GM19099 (cell line): ENCODE data around the gene ZNF526.

Experiments
- POLR2A ChIP-seq: IDR thresholded peaks from 3 replicates; pipeline ENCODE4 v1.6.1; 2011; ENCODE audit warnings: low read depth; ENCODE audit not compliant: insufficient read length; ENCODE audit errors: extremely low read depth

The ZNF526 gene

DNA sequence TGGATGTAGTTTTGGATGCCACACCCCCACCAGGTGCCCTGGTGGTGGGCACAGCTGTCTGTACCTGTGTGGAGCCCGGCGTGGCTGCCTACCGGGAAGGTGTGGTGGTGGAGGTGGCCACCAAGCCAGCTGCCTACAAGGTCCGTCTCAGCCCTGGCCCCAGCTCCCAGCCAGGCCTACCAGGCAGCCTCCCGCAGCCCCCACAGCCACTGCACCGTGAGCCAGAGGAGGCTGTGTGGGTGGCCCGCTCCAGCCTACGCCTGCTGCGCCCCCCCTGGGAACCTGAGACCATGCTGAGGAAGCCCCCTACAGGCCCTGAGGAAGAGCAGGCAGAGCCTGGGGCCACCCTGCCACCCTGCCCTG is 52.4 kb downstream of the ZNF526 start:
- TF ChIP-seq POLR2A: no peak

DNA sequence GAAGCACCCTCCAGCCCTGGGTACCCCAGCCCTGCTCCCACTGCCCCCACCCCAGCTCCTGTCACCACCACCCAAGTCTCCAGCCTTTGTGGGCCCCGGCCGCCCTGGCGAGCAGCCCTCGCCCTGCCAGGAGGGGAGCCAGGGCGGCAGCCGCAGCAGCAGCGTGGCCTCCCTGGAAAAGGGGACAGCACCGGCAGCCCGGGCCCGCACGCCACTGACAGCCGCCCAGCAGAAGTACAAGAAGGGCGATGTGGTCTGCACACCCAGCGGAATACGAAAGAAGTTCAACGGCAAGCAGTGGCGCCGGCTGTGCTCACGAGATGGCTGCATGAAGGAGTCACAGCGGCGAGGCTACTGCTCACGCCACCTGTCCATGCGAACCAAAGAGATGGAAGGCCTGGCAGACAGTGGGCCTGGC is 52.9 kb downstream of the ZNF526 start:
- TF ChIP-seq POLR2A: no peak

DNA sequence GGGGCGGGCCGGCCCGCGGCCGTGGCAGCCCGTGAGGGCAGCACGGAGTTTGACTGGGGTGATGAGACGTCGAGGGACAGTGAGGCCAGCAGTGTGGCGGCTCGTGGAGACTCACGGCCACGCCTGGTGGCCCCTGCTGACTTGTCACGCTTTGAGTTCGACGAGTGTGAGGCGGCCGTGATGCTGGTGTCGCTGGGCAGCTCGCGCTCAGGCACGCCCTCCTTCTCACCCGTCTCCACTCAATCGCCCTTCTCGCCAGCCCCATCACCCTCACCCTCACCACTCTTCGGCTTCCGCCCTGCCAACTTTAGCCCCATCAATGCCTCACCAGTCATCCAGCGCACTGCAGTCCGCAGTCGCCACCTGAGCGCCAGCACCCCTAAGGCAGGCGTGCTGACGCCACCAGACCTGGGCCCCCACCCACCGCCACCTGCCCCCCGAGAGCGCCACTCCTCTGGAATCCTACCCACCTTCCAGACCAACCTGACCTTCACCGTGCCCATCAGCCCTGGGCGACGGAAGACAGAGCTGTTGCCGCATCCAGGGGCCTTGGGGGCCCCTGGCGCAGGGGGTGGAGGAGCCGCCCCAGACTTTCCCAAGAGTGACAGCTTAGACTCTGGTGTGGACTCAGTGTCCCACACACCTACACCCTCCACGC is 53.4 kb downstream of the ZNF526 start:
- no peak for TF ChIP-seq POLR2A

DNA sequence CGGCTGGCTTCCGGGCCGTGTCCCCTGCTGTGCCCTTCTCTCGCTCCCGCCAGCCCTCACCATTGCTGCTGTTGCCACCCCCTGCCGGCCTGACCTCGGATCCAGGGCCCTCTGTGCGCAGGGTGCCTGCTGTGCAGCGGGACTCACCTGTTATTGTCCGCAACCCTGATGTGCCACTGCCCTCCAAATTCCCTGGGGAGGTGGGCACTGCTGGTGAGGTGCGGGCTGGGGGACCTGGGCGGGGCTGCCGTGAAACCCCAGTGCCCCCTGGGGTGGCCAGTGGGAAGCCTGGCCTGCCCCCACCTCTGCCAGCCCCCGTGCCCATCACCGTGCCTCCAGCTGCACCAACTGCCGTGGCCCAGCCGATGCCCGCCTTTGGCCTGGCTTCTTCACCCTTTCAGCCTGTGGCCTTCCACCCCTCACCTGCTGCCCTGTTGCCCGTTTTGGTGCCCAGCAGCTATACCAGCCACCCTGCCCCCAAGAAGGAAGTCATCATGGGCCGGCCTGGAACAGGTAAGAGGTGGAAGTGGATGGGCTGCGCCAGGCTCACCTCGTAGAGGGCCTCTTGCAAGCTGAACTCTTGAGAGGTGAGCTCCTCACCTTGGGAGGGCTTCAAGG is 54.1 kb downstream of the ZNF526 start:
- no peak for TF ChIP-seq POLR2A

DNA sequence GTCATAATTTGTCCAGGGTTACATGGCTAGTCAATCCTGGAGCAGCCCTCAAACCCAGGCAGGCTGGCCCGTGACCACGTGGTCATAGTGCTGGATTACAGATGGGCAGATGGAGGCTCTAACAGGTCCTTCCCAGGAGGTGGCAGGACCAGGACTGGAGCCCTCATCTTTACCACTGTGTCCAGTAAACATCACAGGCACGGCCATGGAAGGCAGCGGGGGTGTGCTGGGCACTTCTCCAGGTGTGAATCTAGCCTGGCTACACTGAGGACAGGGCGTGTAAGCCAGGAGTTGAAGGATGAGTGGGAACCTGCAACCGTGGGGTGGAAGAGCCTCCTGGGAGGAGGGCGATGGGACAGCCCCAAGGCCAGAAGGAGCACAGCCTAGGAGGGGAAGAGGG is 55.0 kb downstream of the ZNF526 start:
- TF ChIP-seq POLR2A: no peak

DNA sequence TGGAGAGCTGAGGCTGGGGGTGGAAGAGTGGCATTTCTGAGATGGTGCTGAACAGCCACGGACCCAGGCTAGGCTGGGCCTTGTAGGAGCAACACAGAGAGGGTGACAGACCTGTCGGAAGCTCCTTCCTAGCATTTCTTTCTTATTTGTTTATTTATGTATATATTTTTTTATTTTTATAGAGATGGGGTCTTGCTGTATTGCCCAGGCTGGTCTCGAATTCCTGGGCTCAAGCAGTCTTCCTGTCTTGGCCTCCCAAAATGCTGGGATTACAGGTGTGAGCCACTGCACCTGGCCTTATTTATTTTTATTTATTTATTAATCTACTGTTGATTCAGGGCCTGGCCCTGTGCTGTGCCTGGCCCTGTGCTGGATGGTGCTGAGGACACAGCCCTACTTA is 55.4 kb downstream of the ZNF526 start:
- no peak for TF ChIP-seq POLR2A

DNA sequence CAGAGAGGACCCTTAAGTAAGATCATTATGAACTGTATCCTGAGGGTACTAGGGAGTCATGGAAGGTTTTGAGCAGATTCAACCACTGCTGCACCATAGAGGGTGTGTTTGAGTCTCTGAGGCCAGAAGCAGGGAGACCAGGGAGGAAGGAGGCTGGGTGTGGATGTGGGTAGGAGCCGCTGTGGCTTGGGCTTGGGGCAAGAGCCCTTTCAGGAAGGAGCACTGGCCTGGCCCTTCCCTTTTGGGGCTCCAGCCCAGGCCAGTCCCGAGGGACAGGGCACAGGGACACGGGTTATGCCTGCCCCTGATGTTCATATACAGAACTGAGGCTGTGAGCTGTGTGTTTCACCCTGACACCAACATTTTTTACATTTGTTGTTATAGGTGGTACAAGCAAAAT is 56.2 kb downstream of the ZNF526 start:
- no peak for TF ChIP-seq POLR2A

DNA sequence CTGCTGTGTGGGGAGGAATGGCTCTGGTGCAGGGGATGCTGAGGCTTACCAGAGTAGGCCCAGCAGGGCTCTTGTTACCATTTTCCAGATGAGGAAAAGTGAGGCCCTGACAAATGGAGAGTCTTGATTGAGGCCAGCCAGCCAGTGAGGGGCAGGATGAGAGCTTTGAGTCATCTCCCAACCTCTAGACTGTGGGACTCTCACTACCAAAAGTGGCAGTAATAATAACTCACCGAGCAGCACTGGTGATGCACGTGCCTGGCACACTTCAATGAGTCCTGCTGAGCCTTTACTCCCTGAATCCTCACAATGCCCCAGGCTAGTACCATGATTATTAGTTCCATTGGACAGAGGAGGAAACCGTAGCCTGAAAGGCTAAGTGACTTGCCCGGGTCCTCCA is 56.7 kb downstream of the ZNF526 start:
- TF ChIP-seq POLR2A: no peak
